H9 (cell line): ENCODE results near the gene SMC1B. TPM values are rescaled to one million over a fixed set of nuclear protein-coding genes. Genes with fewer than 3 reads are reported as not detected.

ENCODE experiments used
- DNase-seq: peaks from one replicate; pipeline ENCODE4 v3.0.0-alpha.2; 2017
- H2AFZ ChIP-seq: one replicate; pipeline ENCODE4 v1.6.1; 2013; ENCODE audit warnings: mild to moderate bottlenecking, low read length, control low read depth, moderate library complexity
- H2AK5ac ChIP-seq: 2 replicates; pipeline ENCODE4 v1.6.1; 2013; ENCODE audit warnings: low read length, control low read depth, mixed read lengths; ENCODE audit not compliant: insufficient read length
- H2BK120ac ChIP-seq: one replicate; pipeline ENCODE4 v1.6.1; 2013; ENCODE audit warnings: low read depth, mild to moderate bottlenecking, low read length, control low read depth, inconsistent platforms; ENCODE audit not compliant: poor library complexity, severe bottlenecking
- H2BK12ac ChIP-seq: 2 replicates; pipeline ENCODE4 v1.6.1; 2013; ENCODE audit warnings: low read length, control low read depth, mixed read lengths, low read depth; ENCODE audit not compliant: insufficient read length
- H2BK15ac ChIP-seq: 2 replicates; pipeline ENCODE4 v1.6.1; 2013; ENCODE audit warnings: low read depth, low read length, control low read depth
- H2BK20ac ChIP-seq: one replicate; pipeline ENCODE4 v1.6.1; 2013; ENCODE audit warnings: low read depth, mild to moderate bottlenecking, low read length, control low read depth, inconsistent platforms; ENCODE audit not compliant: poor library complexity, severe bottlenecking
- H2BK5ac ChIP-seq: 2 replicates; pipeline ENCODE4 v1.6.1; 2013; ENCODE audit warnings: low read length, control low read depth, mixed read lengths; ENCODE audit not compliant: insufficient read length
- H3K14ac ChIP-seq: 2 replicates; pipeline ENCODE4 v1.6.1; 2013; ENCODE audit warnings: low read length, control low read depth; ENCODE audit not compliant: insufficient read depth
- H3K18ac ChIP-seq: 2 replicates; pipeline ENCODE4 v1.6.1; 2013; ENCODE audit warnings: low read depth, mild to moderate bottlenecking, mixed read lengths, low read length, control low read depth; ENCODE audit not compliant: insufficient read length
- H3K23ac ChIP-seq: 2 replicates; pipeline ENCODE4 v1.6.1; 2013; ENCODE audit warnings: low read length, control low read depth, mixed read lengths, low read depth; ENCODE audit not compliant: insufficient read length
- H3K23me2 ChIP-seq: 2 replicates; pipeline ENCODE4 v1.6.1; 2013; ENCODE audit warnings: low read depth, mild to moderate bottlenecking, mixed read lengths, low read length, control low read depth; ENCODE audit not compliant: insufficient read length, poor library complexity, severe bottlenecking
- H3K27ac ChIP-seq: 2 replicates; pipeline ENCODE4 v1.5.1; 2013; ENCODE audit warnings: low read length, control low read depth, mixed read lengths, low read depth; ENCODE audit not compliant: insufficient read length
- H3K27me3 ChIP-seq: 2 replicates; pipeline ENCODE4 v1.6.1; 2013; ENCODE audit warnings: low read length, control low read depth, inconsistent platforms; ENCODE audit not compliant: insufficient read depth
- H3K4ac ChIP-seq: 2 replicates; pipeline ENCODE4 v1.6.1; 2013; ENCODE audit warnings: low read depth, mild to moderate bottlenecking, control low read depth, inconsistent platforms, low read length, moderate library complexity
- H3K4me1 ChIP-seq: 2 replicates; pipeline ENCODE4 v1.6.1; 2013; ENCODE audit warnings: low read length, control low read depth, inconsistent platforms; ENCODE audit not compliant: insufficient read depth
- H3K4me2 ChIP-seq: 2 replicates; pipeline ENCODE4 v1.6.1; 2013; ENCODE audit warnings: low read length, control low read depth, mixed read lengths; ENCODE audit not compliant: insufficient read length, insufficient read depth
- H3K56ac ChIP-seq: 2 replicates; pipeline ENCODE4 v1.6.1; 2013; ENCODE audit warnings: low read depth, mild to moderate bottlenecking, mixed read lengths, low read length, control low read depth; ENCODE audit not compliant: insufficient read length
- H3K79me1 ChIP-seq: 2 replicates; pipeline ENCODE4 v1.6.1; 2013; ENCODE audit warnings: low read depth, mild to moderate bottlenecking, moderate library complexity, low read length, control low read depth, inconsistent platforms; ENCODE audit not compliant: insufficient read depth, poor library complexity, severe bottlenecking
- H3K79me2 ChIP-seq: 2 replicates; pipeline ENCODE4 v1.6.1; 2013; ENCODE audit warnings: low read length, control low read depth, inconsistent platforms; ENCODE audit not compliant: insufficient read depth
- H3K9ac ChIP-seq: 2 replicates; pipeline ENCODE4 v1.6.1; 2013; ENCODE audit warnings: low read length, control low read depth, mixed read lengths; ENCODE audit not compliant: insufficient read length; ENCODE audit errors: extremely low read depth
- H3K9me3 ChIP-seq: one replicate; pipeline ENCODE4 v1.6.1; 2013; ENCODE audit warnings: low read depth, low read length, inconsistent platforms; ENCODE audit not compliant: control insufficient read depth
- H3T11ph ChIP-seq: one replicate; pipeline ENCODE4 v1.6.1; 2013; ENCODE audit warnings: mild to moderate bottlenecking, low read length, control low read depth, inconsistent platforms
- H4K20me1 ChIP-seq: one replicate; pipeline ENCODE4 v1.6.1; 2013; ENCODE audit not compliant: control insufficient read depth, insufficient read length, insufficient read depth
- H4K5ac ChIP-seq: 2 replicates; pipeline ENCODE4 v1.6.1; 2013; ENCODE audit warnings: low read depth, mild to moderate bottlenecking, mixed read lengths, low read length, control low read depth; ENCODE audit not compliant: insufficient read length
- H4K8ac ChIP-seq: replicated peaks from 2 replicates; pipeline ENCODE4 v1.6.1; 2013; ENCODE audit warnings: low read length, control low read depth, mixed read lengths, low read depth; ENCODE audit not compliant: insufficient read length
- H4K91ac ChIP-seq: 2 replicates; pipeline ENCODE4 v1.6.1; 2013; ENCODE audit warnings: low read depth, mild to moderate bottlenecking, moderate library complexity, mixed read lengths, low read length, control low read depth; ENCODE audit not compliant: insufficient read length
- H3K27ac Mint-ChIP-seq, 3 experiments: 2 replicates in 2 of 3; 3 replicates in 1 of 3; pipeline ENCODE4 v1.8.0; 2020 to 2021; ENCODE audit warnings: mixed read lengths in 3 of 3, mild to moderate bottlenecking in 1 of 3, moderate library complexity in 1 of 3
- H3K27me3 Mint-ChIP-seq: 2 replicates; pipeline ENCODE4 v1.8.0; 2021; ENCODE audit warnings: low read depth, mild to moderate bottlenecking, moderate library complexity, mixed read lengths
- H3K36me3 Mint-ChIP-seq, 3 experiments: 2 replicates in 2 of 3; 3 replicates in 1 of 3; pipeline ENCODE4 v1.8.0; 2020 to 2021; ENCODE audit warnings: low read depth in 3 of 3, mixed read lengths in 3 of 3; ENCODE audit not compliant: insufficient read depth in 1 of 3
- H3K4me1 Mint-ChIP-seq, 2 experiments: 2 replicates each; pipeline ENCODE4 v1.8.0; 2020; ENCODE audit warnings: mixed read lengths in 2 of 2
- H3K4me3 Mint-ChIP-seq, 2 experiments: 2 replicates in 1 of 2; 3 replicates in 1 of 2; pipeline ENCODE4 v1.8.0; 2020 to 2021; ENCODE audit warnings: mild to moderate bottlenecking in 2 of 2, mixed read lengths in 2 of 2, moderate library complexity in 1 of 2
- H3K9me3 Mint-ChIP-seq, 2 experiments: 2 replicates in 1 of 2; 3 replicates in 1 of 2; pipeline ENCODE4 v1.8.0; 2020; ENCODE audit warnings: mild to moderate bottlenecking in 2 of 2, mixed read lengths in 2 of 2, moderate library complexity in 1 of 2
- WGBS: extraction: QIAGEN DNeasy Blood & Tissue Kit; methylation state at CpG from one replicate; pipeline ENCODE4 v1.1.7; 2013; ENCODE audit warnings: missing lambda C conversion rate, low lambda C conversion rate, mixed read lengths; ENCODE audit not compliant: insufficient read length; ENCODE audit errors: extremely low coverage; 5-methylcytosine and 5-hydroxymethylcytosine counted together
- total RNA-seq: library from RNA; stranded (reverse); gene quantifications from 2 replicates; pipeline ENCODE4 v1.2.1, GENCODE V29; 2021
- TF ChIP-seq, protein P1 (sequence below): fragments of 200-600 bp; sonication (generic); conservative IDR thresholded peaks from 3 replicates; pipeline ENCODE4 v1.8.0; 2021; ENCODE audit warnings: antibody characterized with exemption, mild to moderate bottlenecking

SMC1B gene
- total RNA-seq, 1 experiment from 2014 or later, result not detected

DNA sequence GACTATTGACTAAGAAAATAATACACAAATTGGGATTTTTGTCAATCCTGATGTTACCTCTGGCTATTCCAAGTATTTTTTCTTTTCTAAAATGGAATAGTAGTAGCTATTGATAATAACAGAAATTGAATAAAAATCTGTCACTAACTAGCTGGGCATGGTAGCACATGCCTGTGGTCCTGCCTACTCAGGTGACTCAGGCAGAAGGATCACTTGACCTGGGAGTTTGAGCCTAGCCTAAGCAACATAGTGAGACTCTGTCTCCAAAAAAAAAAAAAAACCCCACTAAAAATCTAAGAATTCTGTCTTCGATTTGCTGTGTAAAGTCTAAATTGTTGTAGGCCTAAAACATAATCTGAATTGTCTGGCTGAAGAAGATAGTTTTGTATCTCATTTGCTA, 61.4 kb downstream of the SMC1B start:
- no peak overlapping the region for H2BK20ac ChIP-seq
- no peak overlapping the region for H2BK5ac ChIP-seq
- no peak overlapping the region for H3K27ac Mint-ChIP-seq
- H4K20me1 ChIP-seq, result no peaks in the 10 kb centered on the region
- TF ChIP-seq, protein P1, sequence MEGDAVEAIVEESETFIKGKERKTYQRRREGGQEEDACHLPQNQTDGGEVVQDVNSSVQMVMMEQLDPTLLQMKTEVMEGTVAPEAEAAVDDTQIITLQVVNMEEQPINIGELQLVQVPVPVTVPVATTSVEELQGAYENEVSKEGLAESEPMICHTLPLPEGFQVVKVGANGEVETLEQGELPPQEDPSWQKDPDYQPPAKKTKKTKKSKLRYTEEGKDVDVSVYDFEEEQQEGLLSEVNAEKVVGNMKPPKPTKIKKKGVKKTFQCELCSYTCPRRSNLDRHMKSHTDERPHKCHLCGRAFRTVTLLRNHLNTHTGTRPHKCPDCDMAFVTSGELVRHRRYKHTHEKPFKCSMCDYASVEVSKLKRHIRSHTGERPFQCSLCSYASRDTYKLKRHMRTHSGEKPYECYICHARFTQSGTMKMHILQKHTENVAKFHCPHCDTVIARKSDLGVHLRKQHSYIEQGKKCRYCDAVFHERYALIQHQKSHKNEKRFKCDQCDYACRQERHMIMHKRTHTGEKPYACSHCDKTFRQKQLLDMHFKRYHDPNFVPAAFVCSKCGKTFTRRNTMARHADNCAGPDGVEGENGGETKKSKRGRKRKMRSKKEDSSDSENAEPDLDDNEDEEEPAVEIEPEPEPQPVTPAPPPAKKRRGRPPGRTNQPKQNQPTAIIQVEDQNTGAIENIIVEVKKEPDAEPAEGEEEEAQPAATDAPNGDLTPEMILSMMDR, result no peak
- no peaks in the 10 kb centered on the region for H3K27me3 ChIP-seq
- no peak overlapping the region for H2BK120ac ChIP-seq
- no peaks in the 10 kb centered on the region for H3K23me2 ChIP-seq
- DNase-seq, result no peak
- no peak overlapping the region for H3K4ac ChIP-seq
- no peaks in the 10 kb centered on the region for H3K9me3 ChIP-seq
- H3K18ac ChIP-seq, result no peak overlapping the region
- H3K4me2 ChIP-seq, result no peak overlapping the region
- no peaks in the 10 kb centered on the region for H3K36me3 Mint-ChIP-seq
- no peaks in the 10 kb centered on the region for H3K79me2 ChIP-seq
- no peak overlapping the region for H3K56ac ChIP-seq
- H2AFZ ChIP-seq, result no peak overlapping the region
- H3K27me3 Mint-ChIP-seq, result no peaks in the 10 kb centered on the region
- no peak overlapping the region for H3K4me3 Mint-ChIP-seq
- H4K8ac ChIP-seq, result no peak overlapping the region
- no peak overlapping the region for H3K14ac ChIP-seq
- H2BK15ac ChIP-seq, result no peak overlapping the region
- H4K5ac ChIP-seq, result no peak overlapping the region
- H3K4me1 Mint-ChIP-seq, result no peaks in the 10 kb centered on the region
- no peak overlapping the region for H3K27ac ChIP-seq
- WGBS, result no CpG with 5 or more reads among the region's 1 CpG
- H3K79me1 ChIP-seq, result no peaks in the 10 kb centered on the region
- no peak overlapping the region for H3K9ac ChIP-seq
- H2BK12ac ChIP-seq, result no peak overlapping the region
- H3K9me3 Mint-ChIP-seq, result no peaks in the 10 kb centered on the region
- H2AK5ac ChIP-seq, result no peak overlapping the region
- no peaks in the 10 kb centered on the region for H3K4me1 ChIP-seq
- H3T11ph ChIP-seq, result no peak overlapping the region
- no peak overlapping the region for H4K91ac ChIP-seq
- H3K23ac ChIP-seq, result no peak overlapping the region
